GM18520 (cell line): ENCODE data around the gene CADM1.

Experiments
- ATAC-seq: cut with Tn5 transposase; IDR thresholded peaks from one replicate; pipeline ENCODE4 v1.9.1; 2021; ENCODE audit not compliant: unreplicated experiment

Gene CADM1

GRCh38 chr11:115219376-115219775, 284.8 kb downstream of the CADM1 start:
- no peak for ATAC-seq

GRCh38 chr11:115217726-115218311, 286.4 kb downstream of the CADM1 start:
- ATAC-seq, result no peak

GRCh38 chr11:115215694-115216617, 288.3 kb downstream of the CADM1 start:
- no peak for ATAC-seq

- ATAC-seq, result no peak
These were observed 289.5 kb downstream of the CADM1 start for GRCh38 chr11:115214644-115215234.

GRCh38 chr11:115213007-115213406, 291.2 kb downstream of the CADM1 start:
- ATAC-seq, result no peak

- ATAC-seq, result no peak
These were observed 295.4 kb downstream of the CADM1 start for GRCh38 chr11:115208808-115209259.

- ATAC-seq, result no peak
These were observed 296.3 kb downstream of the CADM1 start for GRCh38 chr11:115207916-115208315.

- ATAC-seq, result no peak
These were observed 297.0 kb downstream of the CADM1 start for GRCh38 chr11:115207166-115207591.

- no peak for ATAC-seq
These were observed 297.7 kb downstream of the CADM1 start for GRCh38 chr11:115206365-115207022.

- no peak for ATAC-seq
These were observed 301.2 kb downstream of the CADM1 start for GRCh38 chr11:115202900-115203552.

- no peak for ATAC-seq
These were observed 302.1 kb downstream of the CADM1 start for GRCh38 chr11:115202074-115202473.

GRCh38 chr11:115201111-115201792, 303.0 kb downstream of the CADM1 start:
- ATAC-seq, result no peak

- no peak for ATAC-seq
These were observed 304.6 kb downstream of the CADM1 start for GRCh38 chr11:115199481-115200069.

- ATAC-seq, result no peak
These were observed 305.9 kb downstream of the CADM1 start for GRCh38 chr11:115198321-115198741.

GRCh38 chr11:115197433-115197832, 306.8 kb downstream of the CADM1 start:
- ATAC-seq, result no peak

GRCh38 chr11:115197031-115197430, 307.2 kb downstream of the CADM1 start:
- no peak for ATAC-seq

- no peak for ATAC-seq
These were observed 309.5 kb downstream of the CADM1 start for GRCh38 chr11:115194802-115195110.

GRCh38 chr11:115193914-115194801, 310.1 kb downstream of the CADM1 start:
- ATAC-seq, result no peak

- ATAC-seq, result no peak
These were observed 312.5 kb downstream of the CADM1 start for GRCh38 chr11:115191761-115192160.
